Panc1 (cell line): Measurements from ENCODE around the gene EEF1A2. TPM values are rescaled to one million over a fixed set of nuclear protein-coding genes. Genes with fewer than 3 reads are reported as not detected.
A peak's percentile ranks its signal among the peaks of the same experiment; 100 is the strongest.

ENCODE experiments used
- ATAC-seq: fragments of 200-7000 bp; cut with Tn5 transposase; 2 replicates; pipeline ENCODE4 v1.9.1; 2020; ENCODE audit warnings: mild to moderate bottlenecking, moderate library complexity
- Bru-seq: library from RNA; stranded (reverse); fragments of 400-500 nt; gene quantifications from one replicate; lab custom pipeline; 2021; lab: Mats Ljungman, UMichigan
- BruChase-seq, 2 experiments: library from RNA; stranded (reverse); fragments of 400-500 nt; gene quantifications; one replicate each; lab custom pipeline; 2021; lab: Mats Ljungman, UMichigan
- BruUV-seq: library from RNA; stranded (reverse); fragments of 400-500 nt; replicated peaks from 2 replicates; lab custom pipeline; 2021; lab: Mats Ljungman, UMichigan
- CTCF ChIA-PET: fragments of 300-600 bp; sonication (Branson Sonifier 250); formaldehyde crosslinking; loops from one replicate; lab custom pipeline; 2022; ENCODE audit warnings: antibody characterized with exemption; lab: Charles Lee
- POLR2A ChIA-PET: fragments of 300-600 bp; sonication (Branson Sonifier 250); formaldehyde crosslinking; loops from one replicate; lab custom pipeline; 2022; ENCODE audit warnings: antibody characterized with exemption; lab: Charles Lee
- DNase-seq: peaks from one replicate; pipeline ENCODE4 v3.0.0-alpha.2; 2010; ENCODE audit warnings: low read depth, low spot score
- H3K27ac ChIP-seq: 2 replicates; pipeline ENCODE4 v1.5.1; 2011; ENCODE audit warnings: mild to moderate bottlenecking, low read length, inconsistent platforms
- H3K27me3 ChIP-seq: fragments of 200-500 bp; sonication (Bioruptor generic); 2 replicates; pipeline ENCODE4 v1.6.0; 2014; ENCODE audit warnings: low read length, inconsistent platforms; ENCODE audit not compliant: control insufficient read depth, insufficient read depth
- H3K36me3 ChIP-seq: fragments of 200-500 bp; sonication (Bioruptor generic); 2 replicates; pipeline ENCODE4 v1.5.1; 2014; ENCODE audit warnings: inconsistent platforms, mild to moderate bottlenecking, low read length, moderate library complexity; ENCODE audit not compliant: control insufficient read depth, insufficient read depth
- H3K4me1 ChIP-seq: 2 replicates; pipeline ENCODE4 v1.5.1; 2011; ENCODE audit warnings: inconsistent platforms, mild to moderate bottlenecking, low read length, moderate library complexity; ENCODE audit not compliant: control insufficient read depth, insufficient read depth
- H3K4me3 ChIP-seq, 2 experiments: 2 replicates each; pipeline ENCODE4 v1.5.1; 2011 to 2012; ENCODE audit warnings: low read depth in 2 of 2, low read length in 2 of 2, mild to moderate bottlenecking in 2 of 2, inconsistent platforms in 1 of 2, moderate library complexity in 1 of 2
- H3K9me3 ChIP-seq: fragments of 200-500 bp; sonication (Bioruptor generic); 2 replicates; pipeline ENCODE4 v1.5.1; 2014; ENCODE audit warnings: low read depth, mild to moderate bottlenecking, inconsistent platforms, low read length, moderate library complexity; ENCODE audit not compliant: control insufficient read depth, insufficient read depth
- CTCF ChIP-seq: fragments of 450-650 bp; IDR thresholded peaks from 2 replicates; pipeline ENCODE4 v1.5.1; 2017; ENCODE audit warnings: mild to moderate bottlenecking
- POLR2AphosphoS5 ChIP-seq: IDR thresholded peaks from 2 replicates; pipeline ENCODE4 v1.6.1; 2012; ENCODE audit warnings: mild to moderate bottlenecking, low read depth, low read length, moderate library complexity
- SIN3A ChIP-seq: IDR thresholded peaks from 2 replicates; pipeline ENCODE4 v1.6.1; 2012; ENCODE audit warnings: low read depth, mild to moderate bottlenecking, low read length, moderate library complexity, borderline replicate concordance; ENCODE audit not compliant: insufficient read depth
- TCF7L2 ChIP-seq: IDR thresholded peaks from 2 replicates; pipeline ENCODE4 v1.6.1; 2011; ENCODE audit warnings: mild to moderate bottlenecking, low read depth, low read length, inconsistent platforms
- in situ Hi-C: cut with HindIII; loops from 2 replicates; pipeline ENCODE4 v1.10.0; 2016; ENCODE audit warnings: low sequenced_read_pairs, low pct_unique_long_range_greater_than_20kb
- intact Hi-C: fragments of 100-400 bp; cut with micrococcal nuclease; formaldehyde crosslinking; loops from one replicate; pipeline ENCODE4 v1.10.0; 2022; ENCODE audit not compliant: unreplicated experiment
- long read RNA-seq: library from polyadenylated mRNA; unstranded; transcript quantifications from one replicate; pipeline ENCODE4 v2.0.0, GENCODE V29; 2021; ENCODE audit not compliant: unreplicated experiment
- polyA plus RNA-seq: library from polyadenylated mRNA; unstranded; fragments of >200 nt; gene quantifications from one replicate; pipeline ENCODE4 v1.2.1, GENCODE V29; 2012; ENCODE audit warnings: missing spikeins; ENCODE audit not compliant: insufficient read length
- total RNA-seq: library from RNA; stranded (reverse); gene quantifications from one replicate; pipeline ENCODE4 v1.2.1, GENCODE V29; 2021; ENCODE audit not compliant: unreplicated experiment
- TF ChIP-seq, protein P1 (sequence below), 2 experiments: IDR thresholded peaks; 2 replicates each; pipeline ENCODE4 v1.6.1; 2011 to 2012; ENCODE audit warnings: low read depth in 2 of 2, control low read depth in 1 of 2, low read length in 1 of 2, mild to moderate bottlenecking in 1 of 2, moderate library complexity in 1 of 2; ENCODE audit not compliant: insufficient read depth in 1 of 2

EEF1A2 gene
- total RNA-seq = 178 TPM
- polyA plus RNA-seq = 392 TPM
- Bru-seq, nascent RNA = percentile 59 among the genes with signal in this experiment
- BruChase-seq, experiment 1, labeled RNA remaining after a 2-hour chase = percentile 61 among the genes with signal in this experiment
- BruChase-seq, experiment 2, labeled RNA remaining after a 6-hour chase = percentile 75 among the genes with signal in this experiment
- long read RNA-seq, transcript EEF1A2-201 (8 exons, 2,014 nt) = major isoform, 151 of 197 reads
- long read RNA-seq, partial matches to known transcripts = 37 of 197 reads
- long read RNA-seq, other reads (novel, unspliced or antisense) = 9 of 197 reads

GRCh38 chr20:63498960-63499337 lies at the start of gene EEF1A2:
TSS of gene EEF1A2 (minus strand) at chr20:63499083. CDS start at chr20:63497763, 1,320 bp downstream.
- POLR2A ChIA-PET = no interaction called here
- Histone ChIP-seq H3K9me3 (no peaks in the 10 kb centered on the region), H3K27me3 (no peaks in the 10 kb centered on the region), H3K27ac (peak within 1 kb of the TSS; percentile 66), H3K36me3 (no peaks in the 10 kb centered on the region; the same call in 1 of the 2 replicates), H3K4me1 (peaks cover 18% of the 10 kb centered on the region), H3K4me3 (peak within 1 kb of the TSS; percentile 47 to 68)
- TF ChIP-seq SIN3A = peak; percentile 57; the same call in 1 of the 2 replicates
- no peak; the same call in 1 of the 2 replicates for TF ChIP-seq CTCF
- DNase-seq (no peak), ATAC-seq (peak; percentile 26)
- no TSS peak for BruUV-seq
- CTCF ChIA-PET = no interaction called here
- intact Hi-C loops (no loop called here), in situ Hi-C loops (no loop called here)

GRCh38 chr20:63548542-63548941 lies 49.7 kb upstream of the EEF1A2 start:
- Histone ChIP-seq H3K4me3 (no peak overlapping the region), H3K27ac (no peak overlapping the region), H3K36me3 (no peaks in the 10 kb centered on the region), H3K27me3 (no peaks in the 10 kb centered on the region), H3K9me3 (no peaks in the 10 kb centered on the region), H3K4me1 (peaks cover 18% of the 10 kb centered on the region)
- in situ Hi-C loops (no loop called here), intact Hi-C loops (no loop called here)
- POLR2A ChIA-PET = no interaction called here
- CTCF ChIA-PET = no interaction called here
- DNase-seq (no peak), ATAC-seq (no peak)
- TF ChIP-seq CTCF (no peak), POLR2AphosphoS5 (no peak), SIN3A (no peak), TCF7L2 (no peak)
- TF ChIP-seq, protein P1, sequence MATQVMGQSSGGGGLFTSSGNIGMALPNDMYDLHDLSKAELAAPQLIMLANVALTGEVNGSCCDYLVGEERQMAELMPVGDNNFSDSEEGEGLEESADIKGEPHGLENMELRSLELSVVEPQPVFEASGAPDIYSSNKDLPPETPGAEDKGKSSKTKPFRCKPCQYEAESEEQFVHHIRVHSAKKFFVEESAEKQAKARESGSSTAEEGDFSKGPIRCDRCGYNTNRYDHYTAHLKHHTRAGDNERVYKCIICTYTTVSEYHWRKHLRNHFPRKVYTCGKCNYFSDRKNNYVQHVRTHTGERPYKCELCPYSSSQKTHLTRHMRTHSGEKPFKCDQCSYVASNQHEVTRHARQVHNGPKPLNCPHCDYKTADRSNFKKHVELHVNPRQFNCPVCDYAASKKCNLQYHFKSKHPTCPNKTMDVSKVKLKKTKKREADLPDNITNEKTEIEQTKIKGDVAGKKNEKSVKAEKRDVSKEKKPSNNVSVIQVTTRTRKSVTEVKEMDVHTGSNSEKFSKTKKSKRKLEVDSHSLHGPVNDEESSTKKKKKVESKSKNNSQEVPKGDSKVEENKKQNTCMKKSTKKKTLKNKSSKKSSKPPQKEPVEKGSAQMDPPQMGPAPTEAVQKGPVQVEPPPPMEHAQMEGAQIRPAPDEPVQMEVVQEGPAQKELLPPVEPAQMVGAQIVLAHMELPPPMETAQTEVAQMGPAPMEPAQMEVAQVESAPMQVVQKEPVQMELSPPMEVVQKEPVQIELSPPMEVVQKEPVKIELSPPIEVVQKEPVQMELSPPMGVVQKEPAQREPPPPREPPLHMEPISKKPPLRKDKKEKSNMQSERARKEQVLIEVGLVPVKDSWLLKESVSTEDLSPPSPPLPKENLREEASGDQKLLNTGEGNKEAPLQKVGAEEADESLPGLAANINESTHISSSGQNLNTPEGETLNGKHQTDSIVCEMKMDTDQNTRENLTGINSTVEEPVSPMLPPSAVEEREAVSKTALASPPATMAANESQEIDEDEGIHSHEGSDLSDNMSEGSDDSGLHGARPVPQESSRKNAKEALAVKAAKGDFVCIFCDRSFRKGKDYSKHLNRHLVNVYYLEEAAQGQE (IDR thresholded peaks at IDR 0.05; ENCODE audit: insufficient read depth in 1 of 2, low read depth in 2 of 2, low read length in 1 of 2) = no peak
- BruUV-seq = no TSS peak
